ENCODE data around the gene HOXD10.

GRCh38 chr2:176111309-176111663 lies 5.3 kb upstream of the HOXD10 start:
- TF ChIP-seq CTCF (conservative IDR thresholded peaks at IDR 0.05; ENCODE audit: low read depth in 2 of 2) (peak; percentile 79 to 88), EZH2 (IDR thresholded peaks at IDR 0.05; ENCODE audit: low read depth, unreplicated experiment) (peak; percentile 79), ZNF114 (CRISPR knock-in tag; IDR thresholded peaks at IDR 0.05) (no peak), ETS1 (IDR thresholded peaks at IDR 0.05) (no peak), REST (IDR thresholded peaks at IDR 0.05; ENCODE audit: unreplicated experiment) (no peak), EZH2phosphoT487 (IDR thresholded peaks at IDR 0.05; ENCODE audit: unreplicated experiment) (no peak), POLR2AphosphoS5 (IDR thresholded peaks at IDR 0.05; ENCODE audit: low read depth) (no peak), ZNF331 (CRISPR knock-in tag; IDR thresholded peaks at IDR 0.05; ENCODE audit: low read depth) (no peak), STAT1 (IDR thresholded peaks at IDR 0.05; ENCODE audit: unreplicated experiment) (no peak), NANOG (IDR thresholded peaks at IDR 0.05; ENCODE audit: borderline replicate concordance) (no peak)

Measured in GM23338 (cell line).